NCI-H2196 treated with DMSO at 0.1 percent for 48 hours (cell line): ENCODE data around the gene STK39.
"Not testable (repeated sequence)": the region's sequence is repeated elsewhere in the genome, so short reads cannot be mapped to it uniquely, and the experiment has no call there.

ENCODE experiments used
- DNase-seq: peaks from one replicate; lab custom pipeline; 2025; ENCODE audit not compliant: unreplicated experiment; lab: John Stamatoyannopoulos, UW

Gene STK39

GRCh38 chr2:168140892-168141291 lies 106.5 kb downstream of the STK39 start:
- DNase-seq: no peak

DNA sequence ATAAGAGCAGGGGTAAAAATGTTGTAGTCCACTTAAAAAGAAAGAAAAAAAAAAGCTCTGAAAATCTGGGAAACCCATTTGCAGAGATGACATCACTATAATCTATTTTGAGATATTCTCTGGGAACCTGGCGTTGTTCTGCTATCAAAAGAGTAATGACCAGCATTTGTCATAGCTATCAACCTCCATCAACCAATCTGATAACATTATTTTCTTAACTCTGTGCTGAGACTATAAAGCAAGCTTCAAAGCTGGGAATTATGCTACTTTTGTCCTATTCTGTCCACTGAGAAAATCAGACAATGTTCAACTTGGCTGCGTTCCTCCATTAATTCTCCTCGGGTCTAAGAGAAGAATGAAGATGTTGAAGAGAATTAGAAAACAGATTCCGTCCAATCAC lies 107.5 kb downstream of the STK39 start:
- no peak for DNase-seq

GRCh38 chr2:168138901-168139300 lies 108.5 kb downstream of the STK39 start:
- DNase-seq: no peak

DNA sequence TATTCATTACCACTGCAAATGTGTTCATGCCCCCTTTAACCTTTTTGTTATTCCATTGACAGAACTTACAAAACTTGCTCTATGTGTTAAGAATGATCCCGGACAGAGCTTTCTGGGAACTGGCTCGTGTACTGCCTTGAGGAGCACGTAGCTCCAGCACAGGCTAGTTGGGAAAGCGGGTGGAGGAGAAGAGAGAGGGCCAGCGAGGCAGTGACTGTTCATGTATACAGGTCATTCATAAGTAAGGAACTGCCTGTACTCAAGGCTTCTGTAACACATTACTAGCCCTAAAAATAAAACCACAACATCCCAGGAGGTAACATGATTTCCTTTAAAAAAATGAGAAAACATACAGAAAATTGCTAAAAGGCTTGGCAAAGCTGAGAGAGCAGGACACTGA lies 109.0 kb downstream of the STK39 start:
- DNase-seq: no peak

- DNase-seq: no peak
Measured at GRCh38 chr2:168137510-168138180, 109.8 kb downstream of the STK39 start.

GRCh38 chr2:168136392-168136977 lies 110.9 kb downstream of the STK39 start:
- DNase-seq: peak; percentile 7

GRCh38 chr2:168135630-168136029 lies 111.8 kb downstream of the STK39 start:
- no peak for DNase-seq

GRCh38 chr2:168135121-168135520 lies 112.3 kb downstream of the STK39 start:
- DNase-seq: no peak

- no peak for DNase-seq
Measured at GRCh38 chr2:168134485-168134884, 112.9 kb downstream of the STK39 start.

- DNase-seq: no peak
Measured at GRCh38 chr2:168132389-168132788, 115.0 kb downstream of the STK39 start.

DNA sequence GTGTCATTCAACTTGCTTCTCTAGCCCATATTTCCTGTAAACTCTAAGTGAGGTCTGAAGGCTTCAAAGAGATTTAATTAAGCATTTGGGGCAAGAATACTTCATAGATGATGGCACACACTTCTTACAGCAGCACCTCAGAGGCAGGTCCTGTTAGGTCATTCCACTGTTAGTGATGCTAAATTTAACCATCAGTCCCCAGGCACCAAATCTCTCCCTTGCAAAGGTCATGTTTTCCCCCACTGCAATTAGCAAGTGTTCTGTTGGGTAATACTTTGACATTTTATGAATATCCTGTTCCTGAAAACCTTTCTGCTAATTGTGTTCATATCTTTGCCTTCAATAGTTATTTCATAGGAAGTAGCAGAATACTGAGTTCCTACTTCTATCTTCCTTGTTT lies 117.0 kb downstream of the STK39 start:
- no peak for DNase-seq

- no peak for DNase-seq
Measured at GRCh38 chr2:168127371-168127770, 120.0 kb downstream of the STK39 start.

DNA sequence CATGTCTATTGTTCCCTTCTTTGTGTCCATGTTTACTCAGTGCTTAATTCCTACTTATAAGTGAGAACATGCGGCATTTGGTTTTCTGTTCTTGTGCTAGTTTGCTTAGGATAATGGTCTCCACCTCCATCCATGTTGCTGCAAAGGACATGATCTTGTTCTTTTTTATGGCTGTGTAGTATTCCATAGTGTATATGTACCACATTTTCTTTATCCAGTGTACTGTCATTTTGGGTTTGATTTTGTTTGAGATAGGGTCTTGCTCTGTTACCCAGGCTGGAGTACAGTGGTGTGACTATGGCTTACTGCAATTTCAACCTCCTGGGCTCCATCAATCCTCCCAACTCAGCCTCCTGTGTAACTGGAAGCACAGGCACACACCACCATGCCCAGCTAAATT lies 125.2 kb downstream of the STK39 start:
- DNase-seq: not testable (repeated sequence)

- no peak for DNase-seq
Measured at GRCh38 chr2:168120730-168121129, 126.7 kb downstream of the STK39 start.

DNA sequence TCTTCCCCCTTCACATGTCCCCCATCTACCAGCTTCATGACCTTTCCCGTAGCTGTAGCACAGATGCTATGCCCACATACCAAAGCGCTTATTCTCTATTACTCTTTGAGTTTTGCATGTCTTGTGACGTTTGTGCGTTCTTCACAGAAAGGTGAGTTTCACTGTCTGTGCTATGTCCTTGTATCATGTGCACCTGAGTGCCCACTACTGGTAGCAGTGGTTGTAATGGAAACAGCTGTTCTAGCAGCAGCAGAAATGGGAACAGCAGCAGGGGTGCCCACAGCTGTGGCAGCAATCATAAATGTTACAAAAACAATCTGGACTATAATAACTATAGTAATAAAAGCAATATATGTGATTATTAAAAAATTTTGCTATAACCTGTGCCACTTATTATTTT lies 127.1 kb downstream of the STK39 start:
- no peak for DNase-seq

DNA sequence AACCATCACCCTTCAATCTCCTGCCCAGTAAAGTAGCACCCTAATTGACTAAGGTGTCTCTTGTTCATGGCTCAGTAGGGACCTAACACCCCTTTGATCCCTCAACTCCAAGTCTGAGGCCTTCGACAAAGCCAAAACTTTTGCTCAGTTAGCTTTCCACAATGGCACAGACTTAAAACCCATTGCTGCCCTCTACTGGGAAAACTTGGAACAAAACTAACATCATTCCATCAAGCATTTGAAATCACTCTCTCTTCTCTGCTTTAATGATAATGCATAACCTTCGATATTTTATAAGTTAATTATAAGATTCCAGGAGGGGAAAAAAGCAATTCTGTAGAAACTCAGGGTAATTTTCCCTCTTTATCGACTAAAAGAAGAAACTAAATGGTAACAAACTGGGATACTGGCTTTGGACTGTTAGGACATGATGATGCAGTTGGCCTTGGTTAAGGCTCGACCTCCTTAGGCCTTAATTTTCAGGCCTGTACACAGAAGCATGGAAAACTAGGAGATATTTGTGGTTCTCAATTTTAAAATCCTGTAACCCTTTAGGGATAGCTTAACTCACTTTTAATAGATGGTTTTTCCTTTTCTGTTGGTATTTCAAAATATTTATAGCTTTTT lies 127.8 kb downstream of the STK39 start:
- peak; percentile 19 for DNase-seq

GRCh38 chr2:168118733-168119514 lies 128.5 kb downstream of the STK39 start:
- DNase-seq: peak; percentile 33

GRCh38 chr2:168116448-168116847 lies 130.9 kb downstream of the STK39 start:
- no peak for DNase-seq

- DNase-seq: no peak
Measured at GRCh38 chr2:168114619-168115018, 132.8 kb downstream of the STK39 start.

- DNase-seq: no peak
Measured at GRCh38 chr2:168114040-168114439, 133.4 kb downstream of the STK39 start.

GRCh38 chr2:168107322-168107721 lies 140.1 kb downstream of the STK39 start:
- no peak for DNase-seq
